Stimulated activated CD4-positive, alpha-beta T cell treated with anti-CD3 and anti-CD28 coated beads, Interleukin-1b, Interleukin-23, amount 100 ng/mL, for 4 hours (primary cell): ENCODE measurements around the gene ZNF775.

Experiments
- DNase-seq, 2 donors: peaks; one replicate each; pipeline ENCODE4 v3.0.0-alpha.2; 2020; ENCODE audit warnings: low read depth in 2 of 2

Gene ZNF775

DNA sequence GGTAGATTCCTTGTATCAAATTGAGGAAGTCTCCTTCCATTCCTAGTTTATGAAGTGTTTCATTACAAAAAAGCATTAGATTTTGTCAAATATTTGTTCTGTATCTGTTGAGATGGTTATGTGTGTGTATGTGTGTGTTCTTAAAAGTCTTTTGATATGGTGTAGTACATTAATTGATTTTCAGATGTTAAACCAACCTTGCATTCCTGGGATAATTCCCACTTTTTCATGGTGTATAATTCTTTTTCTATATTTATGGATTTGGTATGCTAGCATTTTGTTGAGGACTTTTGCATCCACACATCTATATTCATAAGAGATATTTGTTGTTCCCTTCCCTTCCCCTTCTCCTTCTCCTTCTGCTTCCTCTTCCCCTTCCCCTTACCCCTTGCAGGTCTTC is 62.4 kb downstream of the ZNF775 start:
- no peak for DNase-seq

GRCh38 chr7:150442811-150443210 is 63.7 kb downstream of the ZNF775 start:
- no peak for DNase-seq

- no peak for DNase-seq
Observed at GRCh38 chr7:150443793-150444540, 64.8 kb downstream of the ZNF775 start.

DNA sequence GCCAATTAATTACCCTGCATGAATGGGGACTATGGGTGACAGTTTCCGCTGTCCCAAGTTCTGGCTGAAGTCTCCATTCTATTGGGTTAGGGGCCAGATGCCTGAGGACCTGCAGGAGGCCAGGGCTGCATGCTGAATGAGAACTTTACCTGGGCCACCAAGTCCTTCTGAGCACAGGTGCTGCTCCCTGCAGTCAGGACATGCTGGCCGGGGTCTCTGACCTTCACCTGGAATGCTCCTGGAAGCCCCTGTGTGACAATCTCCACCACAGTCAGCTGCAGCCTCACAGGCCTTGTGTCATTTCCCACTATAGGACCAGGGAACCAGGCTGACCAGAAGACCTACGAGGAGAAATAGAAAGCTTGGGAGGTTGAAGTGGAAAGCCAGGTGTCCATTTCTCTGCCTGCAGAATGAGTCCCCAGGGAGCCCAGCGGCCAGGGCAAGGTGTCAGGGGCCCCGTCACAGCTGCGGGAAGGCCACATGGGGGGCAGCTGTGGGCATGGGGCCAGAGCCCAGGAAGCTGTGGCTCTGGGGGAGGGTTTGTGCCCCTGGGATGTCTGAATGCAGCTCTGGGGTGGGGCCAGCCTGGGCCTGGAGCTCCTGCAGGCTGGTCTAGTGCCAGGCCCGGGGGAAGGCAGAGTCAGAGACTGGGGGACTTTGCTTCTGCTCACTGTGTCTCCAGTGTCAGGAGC is 65.7 kb downstream of the ZNF775 start:
- DNase-seq, result no peak

DNA sequence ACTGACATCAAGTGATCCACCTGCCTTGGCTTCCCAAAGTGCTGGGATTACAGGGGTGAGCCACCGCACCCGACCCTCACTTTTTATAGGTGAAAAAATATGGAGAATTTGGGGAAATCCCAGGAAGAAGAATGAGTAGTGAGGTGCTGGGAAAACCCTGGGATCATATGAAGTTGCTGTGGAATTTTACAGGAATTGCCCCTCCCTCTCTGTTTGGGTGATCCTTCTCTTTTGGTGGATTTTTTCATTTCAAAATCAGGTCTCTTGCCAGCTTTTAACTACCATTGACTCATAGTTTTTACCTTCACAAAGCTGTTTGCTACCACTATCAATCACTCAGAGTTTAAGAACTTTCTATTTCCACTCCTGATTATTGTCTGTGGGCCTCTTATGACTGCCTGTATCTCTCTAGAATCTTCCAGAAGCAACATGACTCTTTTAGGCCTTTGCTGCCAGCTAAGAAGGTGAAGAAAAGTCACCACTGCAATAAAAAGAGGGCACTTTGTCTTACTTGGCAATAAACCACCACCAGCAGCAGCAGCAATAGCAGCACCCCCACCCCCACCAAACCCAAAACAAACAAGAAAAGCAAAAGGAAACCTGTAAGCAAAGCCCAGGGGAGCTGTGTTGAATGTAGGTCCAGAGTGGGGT is 67.3 kb downstream of the ZNF775 start:
- no peak for DNase-seq
